GM18951 (cell line): ENCODE data around the gene DHRS3.
"Not testable (repeated sequence)": the region's sequence is repeated elsewhere in the genome, so short reads cannot be mapped to it uniquely, and the experiment has no call there.

Experiments used
- POLR2A ChIP-seq: IDR thresholded peaks from 4 replicates; pipeline ENCODE4 v1.6.1; 2011; ENCODE audit warnings: mild to moderate bottlenecking; ENCODE audit not compliant: insufficient read length, insufficient read depth; ENCODE audit errors: extremely low read depth
- in situ Hi-C: fragments of 300-500 bp; cut with MboI; formaldehyde crosslinking; loops from one replicate; pipeline ENCODE4 v1.12.0; 2022; ENCODE audit warnings: low sequenced_read_pairs, mixed read lengths, inconsistent platforms; ENCODE audit not compliant: unreplicated experiment

The DHRS3 gene

GRCh38 chr1:12532405-12533315, 85.3 kb downstream of the DHRS3 start:
- in situ Hi-C loops, result no loop called here
- TF ChIP-seq POLR2A, result no peak

GRCh38 chr1:12531179-12531499, 86.9 kb downstream of the DHRS3 start:
- no peak for TF ChIP-seq POLR2A
- in situ Hi-C loops, result no loop called here

- in situ Hi-C loops, result no loop called here
- TF ChIP-seq POLR2A, result no peak
These were observed 87.4 kb downstream of the DHRS3 start for GRCh38 chr1:12530462-12531178.

DNA sequence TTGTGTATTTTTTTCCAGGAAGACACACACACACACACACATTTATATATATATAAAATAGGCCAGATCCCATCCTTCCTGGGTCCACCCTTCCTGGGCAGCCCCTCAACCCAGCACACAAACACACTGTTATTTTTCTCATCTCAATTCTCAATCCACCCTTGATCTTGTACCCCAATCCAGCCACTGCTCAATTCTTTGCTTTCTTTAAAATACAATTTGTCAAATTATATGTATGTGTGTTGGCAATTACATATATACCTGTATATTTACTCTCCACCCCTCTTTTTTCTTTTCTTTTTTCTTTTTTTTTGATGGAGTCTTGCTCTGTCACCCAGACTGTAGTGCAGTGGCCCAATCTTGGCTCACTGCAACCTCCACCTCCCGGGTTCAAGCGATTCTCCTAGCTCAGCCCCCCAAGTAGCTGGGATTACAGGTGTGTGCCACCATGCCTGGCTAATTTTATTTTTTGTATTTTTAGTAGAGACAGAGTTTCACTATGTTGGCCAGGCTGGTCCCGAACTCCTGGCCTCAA, 88.3 kb downstream of the DHRS3 start:
- in situ Hi-C loops, result no loop called here
- no peak for TF ChIP-seq POLR2A

- in situ Hi-C loops, result no loop called here
- TF ChIP-seq POLR2A, result no peak
These were observed 89.8 kb downstream of the DHRS3 start for GRCh38 chr1:12528021-12528852.

- TF ChIP-seq POLR2A, result no peak
- in situ Hi-C loops, result no loop called here
These were observed 90.4 kb downstream of the DHRS3 start for GRCh38 chr1:12527564-12527963.

DNA sequence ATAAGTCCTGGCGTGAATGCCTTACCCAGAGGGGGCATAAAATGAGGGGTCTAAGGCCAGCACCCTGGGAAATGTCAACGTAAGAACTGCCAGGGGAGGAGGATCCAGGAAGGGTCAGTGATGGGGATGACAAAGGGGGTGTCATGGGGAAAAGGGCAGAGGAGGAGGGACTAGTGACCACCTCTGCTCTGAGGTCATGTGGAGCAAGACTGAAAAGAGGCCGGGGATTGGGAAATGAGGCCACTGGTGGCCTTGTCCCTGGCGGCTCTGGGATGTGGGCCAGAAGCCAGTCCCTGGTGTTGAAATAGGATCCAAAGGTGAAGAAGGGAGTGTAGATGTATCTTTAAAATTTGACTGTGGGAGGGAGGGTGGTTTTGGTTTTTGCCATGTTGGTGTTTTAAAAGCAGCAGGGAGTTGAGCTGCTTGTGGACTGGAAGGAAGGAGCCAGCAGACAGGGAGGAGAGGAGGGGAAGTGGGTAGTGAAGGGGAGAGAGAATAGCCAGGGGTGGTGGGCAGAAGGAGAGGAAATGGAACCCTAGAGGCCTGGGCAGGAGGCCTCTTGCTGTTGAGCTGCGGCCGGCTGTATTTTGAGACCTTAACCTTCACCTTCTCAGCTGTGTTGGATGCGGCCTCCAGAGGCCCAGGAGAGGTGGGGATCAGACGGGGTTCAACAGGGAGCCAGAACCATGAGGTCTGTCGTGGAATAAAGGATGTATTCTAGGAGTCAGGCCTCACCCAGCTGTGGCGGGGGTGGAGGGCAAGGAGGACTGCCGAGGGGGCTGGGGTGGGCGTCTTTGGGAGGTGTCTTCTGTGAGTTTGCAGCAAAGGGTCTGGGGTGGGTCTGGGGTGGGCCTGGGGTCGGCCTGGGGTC, 92.5 kb downstream of the DHRS3 start:
- TF ChIP-seq POLR2A, result no peak
- in situ Hi-C loops, result no loop called here

DNA sequence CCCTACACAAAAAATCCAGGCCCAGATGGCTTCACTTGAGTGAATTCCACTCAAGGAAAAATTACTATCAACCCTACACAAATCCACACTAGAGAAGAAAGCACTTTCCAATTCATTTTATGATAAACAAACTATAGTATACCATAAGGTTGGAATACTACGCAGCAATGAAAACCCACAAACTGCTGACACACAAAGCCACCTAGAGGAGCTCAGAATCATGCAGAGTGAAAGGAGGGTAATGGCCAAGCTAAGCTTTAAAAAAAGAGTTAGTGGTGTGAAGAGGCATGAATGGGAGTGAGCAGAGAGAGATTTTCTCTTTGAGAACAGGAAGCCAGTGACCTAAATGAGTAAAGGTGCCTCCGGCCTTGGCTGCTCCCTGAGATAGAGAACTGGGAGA, 93.7 kb downstream of the DHRS3 start:
- no peak for TF ChIP-seq POLR2A
- in situ Hi-C loops, result no loop called here

DNA sequence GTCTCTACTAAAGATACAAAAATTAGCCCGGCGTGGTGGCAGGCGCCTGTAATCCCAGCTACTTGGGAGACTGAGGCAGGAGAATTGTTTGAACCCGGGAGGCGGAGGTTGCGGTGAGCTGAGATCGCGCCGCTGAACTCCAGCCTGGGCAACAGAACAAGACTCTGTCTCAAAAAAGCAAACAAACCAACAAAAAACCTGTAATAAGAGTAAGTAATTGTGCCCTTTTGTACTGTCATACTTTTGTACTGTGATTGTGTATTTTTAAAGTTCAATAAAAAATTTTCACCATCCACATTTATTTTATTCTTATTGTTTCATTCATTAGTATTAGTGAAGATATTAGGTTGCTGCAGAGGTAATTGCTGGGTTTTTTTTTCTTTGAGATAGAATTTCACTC, 95.2 kb downstream of the DHRS3 start:
- in situ Hi-C loops, result not testable (repeated sequence)

GRCh38 chr1:12521096-12521495, 96.9 kb downstream of the DHRS3 start:
- TF ChIP-seq POLR2A, result no peak
- in situ Hi-C loops, result no loop called here

DNA sequence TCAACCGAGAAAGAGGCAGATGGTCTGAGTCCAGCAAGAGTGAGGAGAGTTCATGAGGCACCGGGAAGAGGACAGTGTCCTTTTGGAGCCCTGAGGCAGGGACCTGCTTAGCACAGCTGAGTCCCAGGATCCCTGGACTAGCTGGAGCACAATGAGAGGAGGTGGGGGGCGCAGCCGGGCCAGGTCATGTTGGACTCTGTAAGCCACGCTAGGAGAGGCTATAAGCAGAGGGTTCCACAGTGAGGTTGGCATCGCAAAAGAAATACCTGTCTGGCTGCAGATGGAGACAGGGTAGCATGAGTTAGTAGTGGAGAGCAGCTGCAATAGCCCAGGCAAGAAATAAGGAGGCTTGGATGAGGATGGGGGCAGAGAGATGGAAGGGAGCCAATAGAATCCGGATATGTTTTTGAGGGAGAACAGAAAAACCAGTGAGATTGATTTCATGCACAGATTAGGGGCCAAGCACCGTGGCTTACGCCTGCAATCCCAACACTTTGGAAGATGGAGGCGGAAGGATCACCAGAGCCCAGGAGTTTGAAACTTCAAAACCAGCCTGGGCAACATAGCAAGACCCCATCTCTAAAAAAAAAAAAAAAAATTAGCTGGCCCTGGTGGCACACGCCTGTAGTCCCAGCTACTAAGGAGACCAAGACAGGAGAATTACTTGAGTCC, 98.2 kb downstream of the DHRS3 start:
- in situ Hi-C loops, result no loop called here
- no peak for TF ChIP-seq POLR2A
